Uterus (tissue), 2 donors: ENCODE data around the gene NRXN3.

Experiments
- POLR2A ChIP-seq, 2 donors: fragments of 450-650 bp; IDR thresholded peaks; one replicate each; pipeline ENCODE4 v1.6.1; 2016; ENCODE audit warnings: antibody characterized with exemption in 2 of 2, mild to moderate bottlenecking in 1 of 2, moderate library complexity in 1 of 2
- TF ChIP-seq, protein P1 (sequence below), 4 experiments: fragments of 200-600 bp in 2 of 4; fragments of 450-650 bp in 2 of 4; sonication (generic) in 2 of 4; IDR thresholded peaks; one replicate each; pipeline ENCODE4 v1.5.1; 2016 to 2019; ENCODE audit warnings: antibody characterized with exemption in 4 of 4, mild to moderate bottlenecking in 2 of 4, moderate library complexity in 1 of 4

DNA sequence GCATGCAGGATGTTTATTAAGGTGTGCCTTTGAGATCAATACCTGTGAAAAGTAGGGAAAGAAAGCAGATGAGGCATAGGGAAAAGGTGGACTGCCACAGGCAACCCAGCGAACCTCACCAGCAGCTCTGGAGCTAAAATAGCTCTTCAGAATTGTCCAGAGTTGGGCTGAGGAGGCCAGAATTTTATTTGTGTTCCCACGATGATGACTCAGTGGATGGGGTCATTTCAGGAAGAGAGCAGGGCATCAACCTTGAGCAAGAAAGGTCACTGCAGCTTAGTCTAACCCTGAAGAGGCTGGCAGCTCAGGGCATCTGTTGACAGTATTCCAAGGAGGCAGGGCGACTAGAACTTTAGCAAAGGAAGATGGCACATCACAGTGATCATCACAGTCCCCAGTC lies 1345.0 kb downstream of the NRXN3 start:
- TF ChIP-seq, protein P1, sequence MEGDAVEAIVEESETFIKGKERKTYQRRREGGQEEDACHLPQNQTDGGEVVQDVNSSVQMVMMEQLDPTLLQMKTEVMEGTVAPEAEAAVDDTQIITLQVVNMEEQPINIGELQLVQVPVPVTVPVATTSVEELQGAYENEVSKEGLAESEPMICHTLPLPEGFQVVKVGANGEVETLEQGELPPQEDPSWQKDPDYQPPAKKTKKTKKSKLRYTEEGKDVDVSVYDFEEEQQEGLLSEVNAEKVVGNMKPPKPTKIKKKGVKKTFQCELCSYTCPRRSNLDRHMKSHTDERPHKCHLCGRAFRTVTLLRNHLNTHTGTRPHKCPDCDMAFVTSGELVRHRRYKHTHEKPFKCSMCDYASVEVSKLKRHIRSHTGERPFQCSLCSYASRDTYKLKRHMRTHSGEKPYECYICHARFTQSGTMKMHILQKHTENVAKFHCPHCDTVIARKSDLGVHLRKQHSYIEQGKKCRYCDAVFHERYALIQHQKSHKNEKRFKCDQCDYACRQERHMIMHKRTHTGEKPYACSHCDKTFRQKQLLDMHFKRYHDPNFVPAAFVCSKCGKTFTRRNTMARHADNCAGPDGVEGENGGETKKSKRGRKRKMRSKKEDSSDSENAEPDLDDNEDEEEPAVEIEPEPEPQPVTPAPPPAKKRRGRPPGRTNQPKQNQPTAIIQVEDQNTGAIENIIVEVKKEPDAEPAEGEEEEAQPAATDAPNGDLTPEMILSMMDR (IDR thresholded peaks at IDR 0.05) = no peak
- TF ChIP-seq POLR2A (IDR thresholded peaks at IDR 0.05) = no peak
